KOPT-K1 (cell line): Measurements from ENCODE around the gene SLC2A10.

ENCODE experiments used
- H3K27ac ChIP-seq: fragments of 200-600 bp; sonication (generic); 2 replicates; pipeline ENCODE4 v1.5.1; 2016; ENCODE audit warnings: antibody characterized with exemption, mild to moderate bottlenecking, low read depth, low read length; ENCODE audit not compliant: poor library complexity, severe bottlenecking
- H3K36me3 ChIP-seq: fragments of 200-600 bp; sonication (generic); 2 replicates; pipeline ENCODE4 v1.5.1; 2017; ENCODE audit warnings: antibody characterized with exemption, mild to moderate bottlenecking, low read length, moderate library complexity; ENCODE audit not compliant: insufficient read depth
- H3K9me3 ChIP-seq: fragments of 200-600 bp; sonication (generic); 2 replicates; pipeline ENCODE4 v1.5.1; 2017; ENCODE audit warnings: antibody characterized with exemption, low read length, mild to moderate bottlenecking; ENCODE audit not compliant: insufficient read depth, poor library complexity, severe bottlenecking

SLC2A10 gene

GRCh38 chr20:46706242-46706641, 3.2 kb upstream of the SLC2A10 start:
- peaks cover 34% of the 10 kb centered on the region for H3K9me3 ChIP-seq
- H3K36me3 ChIP-seq = no peaks in the 10 kb centered on the region
- no peak overlapping the region for H3K27ac ChIP-seq

- Histone ChIP-seq H3K27ac (no peak overlapping the region), H3K36me3 (no peaks in the 10 kb centered on the region), H3K9me3 (peaks cover 34% of the 10 kb centered on the region)
Observed at GRCh38 chr20:46708172-46708860, 1.1 kb upstream of the SLC2A10 start.

GRCh38 chr20:46709055-46709458, 392 bp upstream of the SLC2A10 start:
- H3K9me3 ChIP-seq = peaks cover 34% of the 10 kb centered on the region
- H3K27ac ChIP-seq = no peak overlapping the region
- H3K36me3 ChIP-seq = no peaks in the 10 kb centered on the region

- Histone ChIP-seq H3K9me3 (peaks cover 30% of the 10 kb centered on the region), H3K36me3 (no peaks in the 10 kb centered on the region), H3K27ac (no peak overlapping the region)
Observed at GRCh38 chr20:46710153-46710913, 884 bp downstream of the SLC2A10 start.

DNA sequence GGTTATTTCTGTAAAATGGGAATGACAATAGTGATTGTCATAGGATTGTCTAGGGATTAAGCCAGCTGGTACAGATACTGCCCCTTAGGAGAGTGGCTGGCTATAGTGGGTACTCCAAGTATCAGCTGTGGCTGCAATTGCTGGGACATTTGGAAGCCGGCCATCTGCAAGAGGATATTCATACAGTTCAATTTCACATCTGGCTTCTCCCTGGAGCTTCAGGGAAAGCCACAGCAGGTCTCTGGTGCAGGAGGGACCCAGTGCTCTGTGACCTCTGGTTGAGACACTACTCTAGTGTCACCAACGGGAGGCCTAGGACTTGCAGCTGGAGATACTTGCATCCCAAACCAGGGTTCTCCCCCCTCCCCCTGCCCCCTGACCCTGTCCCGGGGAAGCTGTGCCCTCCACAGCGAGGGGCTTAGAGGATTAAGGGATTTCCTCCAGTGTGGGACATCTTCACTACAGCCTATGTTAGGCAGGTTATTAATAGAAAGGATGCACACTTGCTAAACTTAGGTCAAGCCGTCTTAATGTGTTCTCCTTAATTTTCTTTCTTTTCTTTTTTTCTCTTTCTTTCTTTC, 2.7 kb downstream of the SLC2A10 start:
- Histone ChIP-seq H3K36me3 (no peaks in the 10 kb centered on the region), H3K27ac (no peak overlapping the region)

DNA sequence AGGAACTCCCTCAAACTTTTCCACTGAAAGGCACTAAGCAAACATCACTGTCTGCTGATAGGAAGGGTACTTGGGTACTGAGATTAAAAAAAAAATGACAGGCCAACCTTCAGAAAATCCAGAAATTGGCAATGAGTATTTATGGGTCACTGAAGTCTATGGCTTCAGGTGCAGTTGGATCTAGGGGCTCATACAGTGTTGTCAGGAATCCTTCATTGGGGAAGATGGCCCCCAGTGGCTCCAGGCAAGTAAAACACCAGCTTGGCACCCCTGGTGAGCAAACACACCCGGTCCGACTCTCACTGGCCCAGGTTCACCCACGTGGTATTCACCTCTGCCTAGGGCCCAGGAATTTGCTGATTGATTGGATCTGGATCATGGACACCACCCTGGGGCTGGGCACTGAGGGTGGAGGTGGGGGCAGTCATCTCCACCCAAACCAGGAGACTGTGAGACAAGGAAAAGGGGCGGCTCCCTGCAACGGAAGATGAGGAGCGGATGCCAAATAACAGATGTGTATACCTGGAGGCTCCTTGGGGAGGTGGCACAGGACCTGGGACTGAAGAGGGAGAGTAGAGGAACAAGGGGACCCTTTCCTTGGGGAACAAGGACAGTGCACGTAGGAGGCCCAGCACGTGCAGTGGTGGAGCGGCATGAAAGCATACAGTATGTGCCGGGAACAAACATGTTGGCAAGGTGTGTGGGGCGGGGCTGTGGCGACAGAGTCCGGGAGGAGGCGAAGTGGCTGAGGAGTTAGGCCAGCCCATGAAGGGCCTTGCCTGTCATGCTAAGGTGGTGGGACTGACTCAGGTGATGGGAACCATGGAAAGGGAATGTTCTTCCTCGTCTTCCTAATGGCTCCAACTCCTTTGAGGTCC, 4.7 kb downstream of the SLC2A10 start:
- Histone ChIP-seq H3K36me3 (no peaks in the 10 kb centered on the region), H3K9me3 (peaks cover 5% of the 10 kb centered on the region), H3K27ac (no peak overlapping the region)

More for the DNA sequence above, 2.7 kb downstream of the SLC2A10 start:
- H3K9me3 ChIP-seq = peaks cover 12% of the 10 kb centered on the region

DNA sequence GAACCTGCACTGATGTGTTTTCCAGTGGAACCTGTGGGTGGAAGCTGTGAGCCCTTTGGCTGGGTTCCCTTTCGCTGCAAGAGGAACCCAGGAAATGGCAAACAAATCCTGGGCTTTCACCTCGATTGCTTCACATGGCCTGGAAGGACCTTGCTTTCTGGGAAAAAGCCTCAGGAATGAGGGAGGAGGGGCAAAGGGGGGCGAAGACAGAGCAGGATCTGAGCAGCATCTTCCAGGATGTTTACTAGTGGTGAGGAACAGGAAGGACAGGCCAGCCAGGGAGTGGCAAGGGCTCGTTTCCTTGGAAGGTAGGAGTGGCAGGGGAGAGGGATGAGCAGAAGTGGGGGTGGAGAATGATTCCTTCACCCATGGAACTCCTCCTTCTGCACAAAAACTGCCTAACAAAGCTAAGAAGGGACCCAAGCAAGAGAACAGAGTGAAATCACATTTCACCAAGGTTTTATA, 5.9 kb downstream of the SLC2A10 start:
- Histone ChIP-seq H3K36me3 (no peaks in the 10 kb centered on the region), H3K9me3 (peaks cover 8% of the 10 kb centered on the region), H3K27ac (no peak overlapping the region)

DNA sequence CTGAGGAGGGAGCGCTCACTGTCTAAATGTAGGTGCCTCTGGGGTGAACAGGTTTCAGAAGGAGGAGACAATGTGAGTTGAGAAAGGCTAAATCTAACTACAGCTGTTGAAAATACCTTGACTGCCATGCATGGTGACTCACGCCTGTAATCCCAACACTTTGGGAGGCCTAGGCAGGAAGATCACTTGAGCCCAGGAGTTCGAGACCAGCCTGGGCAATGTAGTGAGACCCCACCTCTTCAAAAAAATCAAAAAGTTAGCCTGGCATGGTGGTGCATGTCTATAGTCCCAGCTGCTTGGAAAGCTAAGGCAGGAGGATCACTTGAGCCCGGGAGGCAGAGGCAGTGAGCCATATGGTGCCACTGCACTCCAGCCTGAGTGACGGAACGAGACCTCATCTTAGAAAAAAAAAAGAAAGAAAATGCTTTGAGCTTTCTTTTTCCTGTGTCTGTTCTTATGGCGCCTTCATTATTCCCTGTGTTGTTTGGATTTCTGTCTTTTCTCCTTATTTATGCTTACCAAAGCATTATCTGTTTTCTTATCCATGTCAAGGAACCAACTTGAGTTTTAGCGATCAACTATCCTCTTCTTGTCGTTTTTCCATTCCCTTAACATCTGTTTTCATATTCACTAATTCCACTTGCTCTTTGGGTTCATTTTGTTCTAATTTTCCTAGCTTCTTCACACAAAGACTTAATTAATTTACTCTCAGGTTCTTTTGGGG, 8.5 kb downstream of the SLC2A10 start:
- Histone ChIP-seq H3K36me3 (no peaks in the 10 kb centered on the region), H3K27ac (no peak overlapping the region)

DNA sequence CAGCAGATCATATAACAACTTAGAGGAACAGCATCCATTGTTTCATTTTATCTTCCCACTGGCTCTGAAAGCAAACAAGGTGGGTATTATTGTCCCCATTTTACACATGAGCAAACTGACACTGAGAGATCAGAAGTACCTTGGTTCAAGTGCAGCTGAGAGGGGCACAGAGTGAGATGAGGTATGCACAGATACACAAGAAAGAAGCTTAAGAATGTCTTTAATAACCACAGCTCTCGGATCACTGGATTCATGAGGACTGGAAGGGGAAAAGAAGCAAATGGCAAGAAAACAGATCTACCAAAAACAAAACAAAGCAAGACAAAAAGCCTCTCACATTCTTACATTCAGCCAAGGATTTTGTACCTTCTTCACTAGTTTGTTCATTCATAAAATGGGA, 10.6 kb downstream of the SLC2A10 start:
- no peaks in the 10 kb centered on the region for H3K36me3 ChIP-seq
- peaks cover 11% of the 10 kb centered on the region for H3K9me3 ChIP-seq
- H3K27ac ChIP-seq = no peak overlapping the region

More for the DNA sequence above, 8.5 kb downstream of the SLC2A10 start:
- peaks cover 11% of the 10 kb centered on the region for H3K9me3 ChIP-seq

GRCh38 chr20:46720776-46721425, 11.5 kb downstream of the SLC2A10 start:
- H3K27ac ChIP-seq = no peak overlapping the region

GRCh38 chr20:46721476-46721875, 12.0 kb downstream of the SLC2A10 start:
- Histone ChIP-seq H3K9me3 (peaks cover 11% of the 10 kb centered on the region), H3K27ac (no peak overlapping the region), H3K36me3 (no peaks in the 10 kb centered on the region)

More at GRCh38 chr20:46720776-46721425, 11.5 kb downstream of the SLC2A10 start:
- Histone ChIP-seq H3K36me3 (no peaks in the 10 kb centered on the region), H3K9me3 (peaks cover 11% of the 10 kb centered on the region)

DNA sequence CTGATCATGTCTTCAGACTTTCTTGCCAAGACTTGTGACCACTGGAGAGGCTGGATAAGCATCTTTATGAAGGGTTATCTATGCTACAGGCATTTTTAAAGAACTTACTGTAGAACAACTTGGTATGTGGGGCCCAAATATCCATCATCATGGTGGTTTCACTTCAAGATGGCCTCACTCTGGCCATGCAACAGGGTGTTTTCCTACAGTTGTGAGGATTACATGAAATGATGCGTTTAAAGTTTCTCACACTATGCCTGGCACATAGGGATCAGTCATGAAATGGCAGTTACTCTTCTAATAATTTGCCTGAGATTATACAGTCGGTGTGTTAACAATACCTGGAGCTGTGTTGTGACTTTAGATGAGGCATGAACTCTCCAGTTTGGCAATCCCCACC, 13.0 kb downstream of the SLC2A10 start:
- Histone ChIP-seq H3K9me3 (peaks cover 11% of the 10 kb centered on the region), H3K27ac (no peak overlapping the region), H3K36me3 (no peaks in the 10 kb centered on the region)

- H3K9me3 ChIP-seq = peaks cover 11% of the 10 kb centered on the region
- H3K36me3 ChIP-seq = no peaks in the 10 kb centered on the region
Observed at GRCh38 chr20:46723039-46723438, 13.6 kb downstream of the SLC2A10 start.

More at GRCh38 chr20:46723039-46723438, 13.6 kb downstream of the SLC2A10 start:
- no peak overlapping the region for H3K27ac ChIP-seq
